GM19455 (cell line): Measurements from ENCODE around the gene TACC3.

Experiments used
- ATAC-seq: cut with Tn5 transposase; IDR thresholded peaks from one replicate; pipeline ENCODE4 v1.9.1; 2021; ENCODE audit not compliant: unreplicated experiment

TACC3 gene

DNA sequence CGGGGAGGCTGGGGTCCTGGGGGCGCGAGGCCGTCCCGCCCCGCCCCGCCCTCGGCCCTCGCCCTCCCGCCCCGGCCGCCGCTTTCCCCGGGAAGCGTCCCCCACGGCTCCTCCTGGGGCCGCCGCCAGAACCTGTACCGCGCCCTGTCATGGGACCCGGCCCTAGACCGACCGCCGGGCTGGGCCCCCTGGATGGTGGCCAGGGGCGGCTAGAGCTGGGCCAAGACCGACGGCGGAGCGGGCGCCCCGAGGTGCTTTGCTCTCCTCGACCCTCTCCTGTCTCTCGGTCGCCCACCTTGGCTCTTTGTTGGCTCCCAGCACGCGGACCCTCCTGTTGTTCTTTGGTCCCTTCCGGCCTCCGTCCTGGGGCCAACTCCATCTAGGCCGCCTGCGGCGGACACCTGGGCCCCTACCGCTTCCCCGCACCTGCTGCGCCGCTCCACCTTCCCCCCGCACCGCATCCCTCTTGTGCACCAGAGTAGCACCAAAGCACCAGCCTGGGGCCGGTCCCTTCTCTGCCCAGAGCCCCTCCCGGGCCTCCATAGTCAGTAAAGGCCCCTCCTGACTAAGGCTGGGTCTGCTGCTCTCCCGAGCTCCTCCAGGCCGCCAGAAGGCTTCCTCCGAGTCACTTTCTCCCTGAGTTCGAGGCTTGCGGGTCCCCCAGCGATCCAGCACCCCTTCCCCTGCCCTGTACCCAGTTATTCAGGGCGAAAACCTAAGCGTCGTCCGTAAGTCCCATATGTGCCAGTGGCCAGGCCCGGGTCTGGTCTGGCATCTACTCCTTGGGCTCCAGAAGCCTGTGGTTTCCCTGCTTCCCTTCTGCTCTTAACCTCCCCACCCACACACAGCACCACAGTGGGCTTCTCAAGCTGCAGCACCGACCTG lies 587 bp downstream of the TACC3 start:
- ATAC-seq = no peak

GRCh38 chr4:1722551-1723118 lies 1.3 kb downstream of the TACC3 start:
- ATAC-seq = no peak

DNA sequence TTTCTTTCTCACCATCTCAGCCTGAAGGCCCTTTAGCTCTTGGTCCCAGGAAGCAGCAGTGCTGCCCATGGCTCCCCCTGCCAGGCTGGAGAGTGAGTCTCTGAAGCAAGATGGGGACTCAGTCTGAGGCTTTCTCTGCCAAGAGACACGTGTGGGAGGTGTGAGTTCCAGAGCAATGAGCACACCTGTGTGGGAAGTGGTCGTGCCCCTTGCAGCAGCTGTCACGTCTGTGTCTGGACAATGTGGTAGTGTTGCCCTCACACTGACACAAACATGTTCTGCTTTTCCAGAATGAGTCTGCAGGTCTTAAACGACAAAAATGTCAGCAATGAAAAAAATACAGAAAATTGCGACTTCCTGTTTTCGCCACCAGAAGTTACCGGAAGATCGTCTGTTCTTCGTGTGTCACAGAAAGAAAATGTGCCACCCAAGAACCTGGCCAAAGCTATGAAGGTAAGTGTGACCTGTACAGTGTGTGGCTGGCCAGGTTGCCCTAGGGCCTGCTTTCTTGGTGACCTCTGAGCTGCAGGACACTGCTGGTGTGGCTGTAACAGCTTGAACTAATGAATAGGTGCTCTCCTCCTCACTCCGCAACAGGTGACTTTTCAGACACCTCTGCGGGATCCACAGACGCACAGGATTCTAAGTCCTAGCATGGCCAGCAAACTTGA lies 1.9 kb downstream of the TACC3 start:
- no peak for ATAC-seq

- no peak for ATAC-seq
Observed at GRCh38 chr4:1725521-1725920, 4.2 kb downstream of the TACC3 start.

- ATAC-seq = no peak
Observed at GRCh38 chr4:1726146-1726934, 5.0 kb downstream of the TACC3 start.

DNA sequence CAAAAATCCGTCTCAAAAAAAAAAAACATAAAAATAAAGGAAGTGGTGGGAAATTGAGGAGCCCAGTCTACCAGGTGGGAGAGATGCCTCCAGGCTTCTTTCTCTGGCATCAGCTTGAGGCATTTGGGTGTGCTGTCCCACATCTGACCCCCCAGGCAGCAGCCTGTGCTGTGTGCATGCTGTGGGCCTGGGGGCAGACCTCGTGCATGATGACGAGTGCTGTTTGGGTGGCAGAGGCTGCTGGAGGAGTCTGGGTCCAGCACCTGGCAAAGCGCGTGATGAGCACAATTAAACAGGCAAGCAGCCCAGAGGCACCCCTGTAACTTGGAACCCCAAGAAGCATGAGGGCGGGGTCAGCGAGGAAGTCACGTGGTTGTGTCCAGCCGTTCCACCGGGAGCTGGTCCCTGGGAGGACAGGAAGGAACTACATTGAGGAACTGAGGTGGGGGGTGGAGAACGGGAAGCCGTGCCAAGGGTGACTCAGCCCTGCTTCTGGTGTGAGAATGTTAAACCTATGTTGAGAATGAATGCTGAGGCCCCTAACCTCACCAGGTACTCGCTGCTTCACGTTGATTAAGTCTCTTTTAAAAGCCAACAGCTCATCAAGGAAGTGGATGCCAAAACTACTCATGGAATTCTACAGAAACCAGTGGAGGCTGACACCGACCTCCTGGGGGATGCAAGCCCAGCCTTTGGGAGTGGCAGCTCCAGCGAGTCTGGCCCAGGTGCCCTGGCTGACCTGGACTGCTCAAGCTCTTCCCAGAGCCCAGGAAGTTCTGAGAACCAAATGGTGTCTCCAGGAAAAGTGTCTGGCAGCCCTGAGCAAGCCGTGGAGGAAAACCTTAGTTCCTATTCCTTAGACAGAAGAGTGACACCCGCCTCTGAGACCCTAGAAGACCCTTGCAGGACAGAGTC lies 6.1 kb downstream of the TACC3 start:
- ATAC-seq = no peak

- no peak for ATAC-seq
Observed at GRCh38 chr4:1728061-1728980, 7.0 kb downstream of the TACC3 start.

GRCh38 chr4:1730532-1731135 lies 9.3 kb downstream of the TACC3 start:
- ATAC-seq = no peak

GRCh38 chr4:1731180-1731579 lies 9.9 kb downstream of the TACC3 start:
- no peak for ATAC-seq

GRCh38 chr4:1732911-1733310 lies 11.6 kb downstream of the TACC3 start:
- ATAC-seq = no peak

DNA sequence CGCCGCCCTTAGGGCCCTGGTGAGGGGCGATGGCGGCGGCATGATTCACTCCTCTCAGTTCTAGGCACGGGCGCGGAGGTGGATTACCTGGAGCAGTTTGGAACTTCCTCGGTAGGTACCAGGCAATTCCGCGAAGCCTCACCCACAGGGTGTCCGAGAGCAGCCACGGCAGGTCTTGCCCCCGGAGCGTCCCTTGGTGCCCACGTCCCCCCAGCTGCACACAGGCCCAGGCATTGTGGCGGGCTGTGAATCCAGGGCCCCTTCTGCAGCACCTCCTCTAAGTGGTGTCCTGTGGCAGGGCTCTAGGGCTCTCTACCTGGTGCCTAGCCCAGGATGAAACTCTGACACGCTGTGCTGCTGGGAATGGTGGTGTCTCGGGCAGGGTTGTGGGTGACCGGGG lies 13.9 kb downstream of the TACC3 start:
- ATAC-seq = no peak

- no peak for ATAC-seq
Observed at GRCh38 chr4:1736812-1737211, 15.5 kb downstream of the TACC3 start.

DNA sequence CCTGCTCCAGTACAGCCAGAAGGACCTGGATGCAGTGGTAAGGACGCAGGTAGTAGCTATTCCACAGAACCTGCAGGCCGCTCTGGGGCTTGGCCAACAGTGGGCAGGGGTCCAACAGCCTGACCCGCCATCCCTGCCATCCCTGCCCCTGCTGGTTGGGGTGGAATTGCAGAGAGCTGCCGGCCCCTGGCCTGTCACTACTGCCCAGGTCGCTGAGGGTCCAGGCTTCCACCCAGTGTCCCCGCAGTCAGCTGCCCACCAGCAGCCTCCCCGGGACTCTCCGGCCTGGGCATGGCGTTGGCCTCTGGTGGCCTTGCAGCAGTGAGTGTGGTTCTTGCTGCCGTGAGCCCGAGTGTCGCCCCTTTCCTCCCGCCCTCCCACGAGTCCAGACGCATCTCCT lies 16.3 kb downstream of the TACC3 start:
- no peak for ATAC-seq

DNA sequence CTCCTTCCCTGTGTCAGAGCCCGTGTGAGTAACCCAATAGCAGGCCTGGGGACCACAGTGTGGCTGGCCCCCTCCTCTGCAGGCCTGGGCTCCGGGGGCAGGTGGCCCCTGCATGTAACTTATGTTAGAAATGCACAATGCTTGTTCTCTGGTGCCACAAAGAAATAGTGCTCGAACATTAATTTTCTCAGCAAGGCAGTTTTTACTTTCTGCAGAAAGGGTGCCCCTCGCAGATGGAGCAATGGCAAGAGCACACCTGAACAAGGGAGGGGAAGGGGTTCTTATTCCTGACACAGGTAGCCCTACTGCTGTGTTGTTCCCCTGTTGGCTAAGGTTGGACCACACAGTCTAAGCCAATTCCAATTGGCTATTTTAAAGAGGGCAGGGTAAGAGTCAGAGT lies 17.1 kb downstream of the TACC3 start:
- ATAC-seq = no peak

- ATAC-seq = no peak
Observed at GRCh38 chr4:1739358-1739757, 18.0 kb downstream of the TACC3 start.

- no peak for ATAC-seq
Observed at GRCh38 chr4:1740021-1740545, 18.8 kb downstream of the TACC3 start.

GRCh38 chr4:1741208-1741607 lies 19.9 kb downstream of the TACC3 start:
- no peak for ATAC-seq

DNA sequence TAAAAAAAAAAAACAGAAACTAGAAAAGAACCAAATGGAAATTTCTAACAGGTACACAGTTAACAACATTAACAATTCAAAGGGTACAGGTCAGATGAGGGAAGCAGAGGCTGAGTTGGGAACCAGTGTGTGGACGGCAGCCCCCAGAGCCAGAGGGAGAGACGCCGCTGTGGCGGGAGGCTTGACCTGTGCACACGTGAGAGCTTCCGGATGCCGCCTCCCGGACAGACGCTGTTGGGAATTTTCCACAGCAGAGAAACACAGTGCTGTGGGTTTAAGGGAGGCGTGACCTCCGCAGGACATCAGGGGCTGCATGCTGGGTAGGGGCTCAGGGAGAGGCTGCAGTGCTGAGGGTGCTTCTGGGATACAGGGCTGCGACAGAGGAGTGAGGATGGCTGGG lies 22.2 kb downstream of the TACC3 start:
- ATAC-seq = no peak

- ATAC-seq = no peak
Observed at GRCh38 chr4:1743975-1744374, 22.7 kb downstream of the TACC3 start.
